Effector memory CD4-positive, alpha-beta T cell (primary cell): ENCODE results near the gene MTHFSD.
A peak's percentile ranks its signal among the peaks of the same experiment; 100 is the strongest.

ENCODE experiments used
- DNase-seq, 3 donors: peaks; one replicate each; pipeline ENCODE4 v3.0.0-alpha.2; 2020
- H3K27ac ChIP-seq: 2 replicates; pipeline ENCODE4 v1.7.0; 2013; ENCODE audit warnings: mild to moderate bottlenecking, low read length, moderate library complexity; ENCODE audit not compliant: insufficient read depth, poor library complexity, severe bottlenecking
- H3K27me3 ChIP-seq: replicated peaks from 2 replicates; pipeline ENCODE4 v1.7.0; 2013; ENCODE audit warnings: mild to moderate bottlenecking, low read length; ENCODE audit not compliant: insufficient read depth, control insufficient read depth, poor library complexity, severe bottlenecking
- H3K36me3 ChIP-seq: 2 replicates; pipeline ENCODE4 v1.7.0; 2013; ENCODE audit warnings: mild to moderate bottlenecking, low read length, moderate library complexity; ENCODE audit not compliant: control insufficient read depth, insufficient read depth
- H3K4me1 ChIP-seq: 2 replicates; pipeline ENCODE4 v1.7.0; 2013; ENCODE audit warnings: low read length, mild to moderate bottlenecking; ENCODE audit not compliant: control insufficient read depth, insufficient read depth, poor library complexity, severe bottlenecking
- H3K4me3 ChIP-seq: 2 replicates; pipeline ENCODE4 v1.7.0; 2013; ENCODE audit warnings: low read length, low read depth, mild to moderate bottlenecking; ENCODE audit not compliant: insufficient read depth, poor library complexity, severe bottlenecking
- H3K9me3 ChIP-seq: 2 replicates; pipeline ENCODE4 v1.7.0; 2013; ENCODE audit warnings: mild to moderate bottlenecking, low read length, moderate library complexity; ENCODE audit not compliant: control insufficient read depth

The MTHFSD gene

GRCh38 chr16:86569701-86570447 is 14.8 kb upstream of the MTHFSD start:
- Histone ChIP-seq H3K36me3 (no peaks in the 10 kb centered on the region), H3K27ac (no peak overlapping the region), H3K4me3 (no peak overlapping the region), H3K27me3 (peaks cover 50% of the 10 kb centered on the region), H3K9me3 (no peaks in the 10 kb centered on the region), H3K4me1 (peaks cover 14% of the 10 kb centered on the region)
- no peak for DNase-seq

- DNase-seq = no peak
- no peaks in the 10 kb centered on the region for H3K36me3 ChIP-seq
- no peak overlapping the region for H3K27ac ChIP-seq
- H3K27me3 ChIP-seq = peaks cover 53% of the 10 kb centered on the region
- no peaks in the 10 kb centered on the region for H3K9me3 ChIP-seq
- H3K4me1 ChIP-seq = peaks cover 20% of the 10 kb centered on the region
- no peak overlapping the region for H3K4me3 ChIP-seq
These were observed 13.9 kb upstream of the MTHFSD start for GRCh38 chr16:86568677-86569623.

DNA sequence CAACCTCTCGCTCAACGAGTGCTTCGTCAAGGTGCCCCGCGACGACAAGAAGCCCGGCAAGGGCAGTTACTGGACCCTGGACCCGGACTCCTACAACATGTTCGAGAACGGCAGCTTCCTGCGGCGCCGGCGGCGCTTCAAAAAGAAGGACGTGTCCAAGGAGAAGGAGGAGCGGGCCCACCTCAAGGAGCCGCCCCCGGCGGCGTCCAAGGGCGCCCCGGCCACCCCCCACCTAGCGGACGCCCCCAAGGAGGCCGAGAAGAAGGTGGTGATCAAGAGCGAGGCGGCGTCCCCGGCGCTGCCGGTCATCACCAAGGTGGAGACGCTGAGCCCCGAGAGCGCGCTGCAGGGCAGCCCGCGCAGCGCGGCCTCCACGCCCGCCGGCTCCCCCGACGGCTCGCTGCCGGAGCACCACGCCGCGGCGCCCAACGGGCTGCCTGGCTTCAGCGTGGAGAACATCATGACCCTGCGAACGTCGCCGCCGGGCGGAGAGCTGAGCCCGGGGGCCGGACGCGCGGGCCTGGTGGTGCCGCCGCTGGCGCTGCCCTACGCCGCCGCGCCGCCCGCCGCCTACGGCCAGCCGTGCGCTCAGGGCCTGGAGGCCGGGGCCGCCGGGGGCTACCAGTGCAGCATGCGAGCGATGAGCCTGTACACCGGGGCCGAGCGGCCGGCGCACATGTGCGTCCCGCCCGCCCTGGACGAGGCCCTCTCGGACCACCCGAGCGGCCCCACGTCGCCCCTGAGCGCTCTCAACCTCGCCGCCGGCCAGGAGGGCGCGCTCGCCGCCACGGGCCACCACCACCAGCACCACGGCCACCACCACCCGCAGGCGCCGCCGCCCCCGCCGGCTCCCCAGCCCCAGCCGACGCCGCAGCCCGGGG is 12.9 kb upstream of the MTHFSD start:
- no peak for DNase-seq
- Histone ChIP-seq H3K27ac (no peak overlapping the region), H3K27me3 (peaks cover 53% of the 10 kb centered on the region), H3K4me1 (peaks cover 22% of the 10 kb centered on the region), H3K4me3 (no peak overlapping the region), H3K9me3 (no peaks in the 10 kb centered on the region), H3K36me3 (no peaks in the 10 kb centered on the region)

GRCh38 chr16:86566966-86567700 is 12.1 kb upstream of the MTHFSD start:
- Histone ChIP-seq H3K27me3 (peaks cover 53% of the 10 kb centered on the region), H3K27ac (no peak overlapping the region), H3K36me3 (no peaks in the 10 kb centered on the region), H3K4me3 (no peak overlapping the region), H3K9me3 (no peaks in the 10 kb centered on the region), H3K4me1 (peaks cover 22% of the 10 kb centered on the region)
- DNase-seq = no peak

- peaks cover 53% of the 10 kb centered on the region for H3K27me3 ChIP-seq
- peak in 1 of 3 donors; percentile 14 for DNase-seq
- peaks cover 22% of the 10 kb centered on the region for H3K4me1 ChIP-seq
- no peaks in the 10 kb centered on the region for H3K9me3 ChIP-seq
- H3K36me3 ChIP-seq = no peaks in the 10 kb centered on the region
- H3K27ac ChIP-seq = no peak within 1 kb of the TSS
- H3K4me3 ChIP-seq = no peak within 1 kb of the TSS
These were observed 11.5 kb upstream of the MTHFSD start, which contains the start of gene FOXC2 for GRCh38 chr16:86566601-86566965. FOXC2 (plus strand) TSS chr16:86566829; CDS start chr16:86567336, 507 bp downstream.

GRCh38 chr16:86565644-86566511 is 10.8 kb upstream of the MTHFSD start:
- H3K4me3 ChIP-seq = no peak overlapping the region
- no peak for DNase-seq
- no peaks in the 10 kb centered on the region for H3K36me3 ChIP-seq
- peaks cover 50% of the 10 kb centered on the region for H3K27me3 ChIP-seq
- no peak overlapping the region for H3K27ac ChIP-seq
- peaks cover 22% of the 10 kb centered on the region for H3K4me1 ChIP-seq
- no peaks in the 10 kb centered on the region for H3K9me3 ChIP-seq

DNA sequence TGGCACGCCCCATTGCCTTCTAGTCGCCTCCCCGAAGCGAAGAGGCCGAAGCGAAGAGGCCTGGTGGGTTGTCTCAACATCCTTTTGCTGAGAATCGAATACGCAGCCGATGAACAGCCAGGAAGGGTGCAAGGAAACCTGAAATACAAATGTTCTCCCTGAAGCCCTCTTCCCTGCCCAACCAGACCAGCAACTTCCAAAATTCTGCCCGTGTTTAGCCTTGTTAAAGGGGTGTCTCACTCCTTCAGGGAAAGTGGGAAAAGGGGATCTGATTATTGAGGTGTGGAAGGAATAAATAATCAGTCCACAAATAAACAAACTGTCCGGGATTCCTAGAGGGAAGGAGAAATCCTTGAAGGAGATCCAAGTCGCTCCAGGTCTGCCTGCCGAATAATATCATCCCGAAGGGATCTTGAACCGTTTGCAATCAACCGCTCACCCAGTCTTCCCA is 10.2 kb upstream of the MTHFSD start:
- Histone ChIP-seq H3K9me3 (no peaks in the 10 kb centered on the region), H3K4me3 (no peak overlapping the region), H3K27me3 (peaks cover 50% of the 10 kb centered on the region), H3K4me1 (peaks cover 22% of the 10 kb centered on the region), H3K27ac (no peak overlapping the region), H3K36me3 (no peaks in the 10 kb centered on the region)
- no peak for DNase-seq

GRCh38 chr16:86563469-86564345 is 8.7 kb upstream of the MTHFSD start:
- H3K4me3 ChIP-seq = peak overlapping the region; percentile 33
- H3K27me3 ChIP-seq = peaks cover 37% of the 10 kb centered on the region
- H3K4me1 ChIP-seq = peaks cover 22% of the 10 kb centered on the region
- peak; percentile 72 to 80 (median 75) for DNase-seq
- no peak overlapping the region for H3K27ac ChIP-seq
- H3K36me3 ChIP-seq = no peaks in the 10 kb centered on the region
- H3K9me3 ChIP-seq = no peaks in the 10 kb centered on the region
